Upper lobe of left lung (tissue), 6 donors: ENCODE data around the gene ITGA8. TPM values are rescaled to one million over a fixed set of nuclear protein-coding genes. Genes with fewer than 3 reads are reported as not detected.

Experiments used
- ATAC-seq, 2 donors: fragments of 200-7000 bp; cut with Tn5 transposase; one replicate each; pipeline ENCODE4 v1.9.1; 2022; ENCODE audit warnings: mild to moderate bottlenecking in 2 of 2, moderate library complexity in 2 of 2; ENCODE audit not compliant: low FRiP score in 2 of 2
- DNase-seq, 2 donors: peaks; one replicate each; pipeline ENCODE4 v3.0.0-alpha.2; 2019 to 2020
- H3K27ac ChIP-seq, 4 donors: fragments of 200-600 bp; sonication (generic); one replicate each; pipeline ENCODE4 v1.5.1; 2016 to 2019
- H3K27me3 ChIP-seq, 4 donors: fragments of 200-600 bp; sonication (generic); one replicate each; pipeline ENCODE4 v1.5.1; 2017 to 2019
- H3K36me3 ChIP-seq, 4 donors: fragments of 200-600 bp; sonication (generic); one replicate each; pipeline ENCODE4 v1.5.1; 2016 to 2019
- H3K4me1 ChIP-seq, 4 donors: fragments of 200-600 bp; sonication (generic); one replicate each; pipeline ENCODE4 v1.5.1; 2018 to 2019
- H3K4me3 ChIP-seq, 4 donors: fragments of 200-600 bp; sonication (generic); one replicate each; pipeline ENCODE4 v1.5.1; 2017 to 2019; ENCODE audit warnings: mild to moderate bottlenecking in 2 of 4, moderate library complexity in 1 of 4
- H3K9me3 ChIP-seq, 4 donors: fragments of 200-600 bp; sonication (generic); one replicate each; pipeline ENCODE4 v1.5.1; 2018 to 2019
- EP300 ChIP-seq, 4 donors: sonication (generic); formaldehyde crosslinking; IDR thresholded peaks; one replicate each; pipeline ENCODE4 v1.5.1; 2017; ENCODE audit warnings: antibody characterized with exemption in 4 of 4, control low read depth in 2 of 4
- POLR2A ChIP-seq, 4 donors: fragments of 450-650 bp; IDR thresholded peaks; one replicate each; pipeline ENCODE4 v1.5.1; 2016 to 2017; ENCODE audit warnings: antibody characterized with exemption in 4 of 4, mild to moderate bottlenecking in 2 of 4
- POLR2AphosphoS5 ChIP-seq, 2 donors: sonication (generic); formaldehyde crosslinking; IDR thresholded peaks; one replicate each; pipeline ENCODE4 v1.5.1; 2017; ENCODE audit warnings: antibody characterized with exemption in 2 of 2
- WGBS, 2 donors: methylation state at CpG; one replicate each; pipeline ENCODE4 v1.1.5; 2017 to 2018; 5-methylcytosine and 5-hydroxymethylcytosine counted together
- total RNA-seq, 6 donors: library from RNA; depleted of rRNA in 4 of 6; stranded (reverse); fragments of >200 nt in 4 of 6; gene quantifications; one replicate each; pipeline versions ENCODE4 v1.1.0 to v1.2.1, GENCODE V29; 2016 to 2021
- TF ChIP-seq, protein P1 (sequence below), 6 experiments: fragments of 450-650 bp in 4 of 6; fragments of 200-600 bp in 2 of 6; sonication (generic) in 2 of 6; IDR thresholded peaks; one replicate each; pipeline ENCODE4 v1.5.1; 2016 to 2019; ENCODE audit warnings: antibody characterized with exemption in 6 of 6
- donor health status: DM: no; HTN: no; CAD: no; lungs with moderate emphysema.
- donor health status: DM: no; HTN: yes; CAD: no; lungs with severe emphysema.

The ITGA8 gene
- total RNA-seq, 6 donors from 2014 or later = 18.2 to 40.3 (median 26.4) TPM

GRCh38 chr10:15620836-15621515 is 98.7 kb downstream of the ITGA8 start:
- no peaks in the 10 kb centered on the region for H3K9me3 ChIP-seq
- no peaks in the 10 kb centered on the region for H3K27me3 ChIP-seq
- TF ChIP-seq POLR2AphosphoS5 (IDR thresholded peaks at IDR 0.05) = no peak
- no peak for TF ChIP-seq EP300 (IDR thresholded peaks at IDR 0.05)
- TF ChIP-seq POLR2A (IDR thresholded peaks at IDR 0.05) = no peak
- TF ChIP-seq, protein P1, sequence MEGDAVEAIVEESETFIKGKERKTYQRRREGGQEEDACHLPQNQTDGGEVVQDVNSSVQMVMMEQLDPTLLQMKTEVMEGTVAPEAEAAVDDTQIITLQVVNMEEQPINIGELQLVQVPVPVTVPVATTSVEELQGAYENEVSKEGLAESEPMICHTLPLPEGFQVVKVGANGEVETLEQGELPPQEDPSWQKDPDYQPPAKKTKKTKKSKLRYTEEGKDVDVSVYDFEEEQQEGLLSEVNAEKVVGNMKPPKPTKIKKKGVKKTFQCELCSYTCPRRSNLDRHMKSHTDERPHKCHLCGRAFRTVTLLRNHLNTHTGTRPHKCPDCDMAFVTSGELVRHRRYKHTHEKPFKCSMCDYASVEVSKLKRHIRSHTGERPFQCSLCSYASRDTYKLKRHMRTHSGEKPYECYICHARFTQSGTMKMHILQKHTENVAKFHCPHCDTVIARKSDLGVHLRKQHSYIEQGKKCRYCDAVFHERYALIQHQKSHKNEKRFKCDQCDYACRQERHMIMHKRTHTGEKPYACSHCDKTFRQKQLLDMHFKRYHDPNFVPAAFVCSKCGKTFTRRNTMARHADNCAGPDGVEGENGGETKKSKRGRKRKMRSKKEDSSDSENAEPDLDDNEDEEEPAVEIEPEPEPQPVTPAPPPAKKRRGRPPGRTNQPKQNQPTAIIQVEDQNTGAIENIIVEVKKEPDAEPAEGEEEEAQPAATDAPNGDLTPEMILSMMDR (IDR thresholded peaks at IDR 0.05) = no peak
- 31 to 48% methylated on average over 3 of the region's 3 CpGs for WGBS, 2 donors
- no peaks in the 10 kb centered on the region for H3K36me3 ChIP-seq
- no peak for ATAC-seq
- peak overlapping the region in 2 of 4 donors; percentile 25 to 69 for H3K27ac ChIP-seq
- H3K4me3 ChIP-seq = no peak overlapping the region
- H3K4me1 ChIP-seq = peaks cover 0 to 16% (median 3%) of the 10 kb centered on the region in 4 donors
- no peak for DNase-seq

- ATAC-seq (no peak), DNase-seq (no peak)
- Histone ChIP-seq H3K9me3 (no peaks in the 10 kb centered on the region), H3K27me3 (no peaks in the 10 kb centered on the region), H3K27ac (no peak overlapping the region), H3K36me3 (no peaks in the 10 kb centered on the region), H3K4me1 (peaks cover 0 to 16% (median 3%) of the 10 kb centered on the region in 4 donors), H3K4me3 (no peak overlapping the region)
- TF ChIP-seq, protein P1 (IDR thresholded peaks at IDR 0.05) = no peak
- no peak for TF ChIP-seq POLR2A (IDR thresholded peaks at IDR 0.05)
- no peak for TF ChIP-seq POLR2AphosphoS5 (IDR thresholded peaks at IDR 0.05)
- no peak for TF ChIP-seq EP300 (IDR thresholded peaks at IDR 0.05)
- 72 to 83% methylated on average over 5 of the region's 5 CpGs for WGBS, 2 donors
Observed at GRCh38 chr10:15620337-15620736, 99.4 kb downstream of the ITGA8 start.

- no peaks in the 10 kb centered on the region for H3K27me3 ChIP-seq
- WGBS, 2 donors = 87 to 91% methylated on average over 2 of the region's 2 CpGs
- no peak overlapping the region for H3K4me3 ChIP-seq
- no peak for ATAC-seq
- no peak overlapping the region for H3K27ac ChIP-seq
- no peaks in the 10 kb centered on the region for H3K9me3 ChIP-seq
- peaks cover 0 to 8% (median 0%) of the 10 kb centered on the region in 4 donors for H3K4me1 ChIP-seq
- no peak for TF ChIP-seq POLR2A (IDR thresholded peaks at IDR 0.05)
- H3K36me3 ChIP-seq = no peaks in the 10 kb centered on the region
- DNase-seq = no peak
Observed at GRCh38 chr10:15609246-15609645, 110.5 kb downstream of the ITGA8 start.

DNA sequence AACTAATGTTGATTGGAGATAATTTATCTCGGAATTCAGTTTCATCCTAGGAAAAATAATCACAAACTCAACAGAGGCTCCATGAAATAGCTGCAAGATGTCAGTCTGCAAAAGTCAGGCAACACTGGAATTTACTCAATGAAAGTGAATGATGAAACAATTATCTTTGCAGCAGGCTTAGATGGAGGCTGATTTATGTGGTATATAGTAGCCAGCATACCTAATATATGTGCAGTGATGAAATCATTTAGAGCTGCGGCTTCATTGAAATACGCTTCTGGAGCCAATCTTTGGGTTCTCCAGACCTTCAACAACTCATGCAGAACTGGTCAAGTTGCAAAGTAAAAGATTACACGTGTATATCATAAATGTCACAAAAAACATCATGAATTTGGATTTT is 113.3 kb downstream of the ITGA8 start:
- Histone ChIP-seq H3K4me1 (peaks cover 0 to 17% (median 0%) of the 10 kb centered on the region in 4 donors), H3K36me3 (no peaks in the 10 kb centered on the region), H3K9me3 (no peaks in the 10 kb centered on the region), H3K27me3 (no peaks in the 10 kb centered on the region), H3K4me3 (no peak overlapping the region), H3K27ac (no peak overlapping the region)
- no peak for TF ChIP-seq POLR2A (IDR thresholded peaks at IDR 0.05)
- TF ChIP-seq, protein P1 (IDR thresholded peaks at IDR 0.05) = no peak
- no peak for TF ChIP-seq POLR2AphosphoS5 (IDR thresholded peaks at IDR 0.05)
- TF ChIP-seq EP300 (IDR thresholded peaks at IDR 0.05) = no peak
- no peak for ATAC-seq
- no peak for DNase-seq
- 86 to 91% methylated on average over 4 of the region's 4 CpGs for WGBS, 2 donors

DNA sequence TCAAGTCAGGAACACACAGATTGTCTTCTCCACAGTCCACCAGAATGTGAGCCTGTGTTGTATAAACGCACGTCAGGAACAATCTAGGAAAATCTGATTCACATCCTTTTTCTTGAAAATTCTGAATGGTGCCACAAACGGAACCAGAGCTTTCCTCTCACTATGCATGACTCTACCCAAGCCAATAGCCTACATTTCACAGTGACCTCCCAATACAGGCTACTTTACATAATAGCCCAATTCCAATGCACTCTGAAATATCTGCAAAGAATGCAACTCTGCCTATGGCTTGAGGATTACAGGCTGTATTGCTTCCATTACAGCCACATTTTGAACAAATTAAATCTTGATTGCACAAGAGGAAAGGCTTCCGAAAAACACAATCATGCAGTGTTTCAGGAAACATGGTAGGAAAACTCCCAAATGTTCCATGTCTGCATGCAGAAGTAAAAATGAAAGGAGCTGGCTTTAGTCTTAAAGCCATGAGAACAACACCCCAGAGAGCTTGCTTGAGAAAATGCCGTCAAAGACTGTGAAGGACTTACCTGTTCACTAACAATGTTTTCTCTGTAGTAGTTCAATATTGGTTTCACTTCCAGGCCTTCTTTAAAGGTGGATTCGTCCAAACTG is 113.9 kb downstream of the ITGA8 start:
- Histone ChIP-seq H3K4me3 (no peak overlapping the region), H3K36me3 (no peaks in the 10 kb centered on the region), H3K4me1 (peaks cover 0 to 17% (median 0%) of the 10 kb centered on the region in 4 donors), H3K9me3 (no peaks in the 10 kb centered on the region), H3K27ac (no peak overlapping the region), H3K27me3 (no peaks in the 10 kb centered on the region)
- ATAC-seq = no peak
- TF ChIP-seq EP300 (IDR thresholded peaks at IDR 0.05) (no peak), POLR2AphosphoS5 (IDR thresholded peaks at IDR 0.05) (no peak), POLR2A (IDR thresholded peaks at IDR 0.05) (no peak)
- TF ChIP-seq, protein P1 (IDR thresholded peaks at IDR 0.05) = no peak
- 76 to 81% methylated on average over 6 of the region's 6 CpGs for WGBS, 2 donors
- DNase-seq = no peak
